Measurements from ENCODE around the gene COTL1. TPM values are rescaled to one million over a fixed set of nuclear protein-coding genes. Genes with fewer than 3 reads are reported as not detected.

The COTL1 gene
- total and polyA plus RNA-seq, 4 donors: 12.0 to 59.5 (median 23.0) TPM

- Histone ChIP-seq H3K36me3 (ENCODE audit: control insufficient read depth in 4 of 4, insufficient read depth in 3 of 4, low read depth in 1 of 4, low read length in 3 of 4) (peaks cover 0 to 3% (median 0%) of the 10 kb centered on the region in 4 donors), H3K9me3 (ENCODE audit: control insufficient read depth in 4 of 4, low read length in 3 of 4) (no peaks in the 10 kb centered on the region), H3K9ac (ENCODE audit: low read depth in 1 of 2, low read length in 2 of 2) (no peak overlapping the region), H3K4me1 (ENCODE audit: control insufficient read depth in 4 of 4, insufficient read depth in 4 of 4, low read length in 3 of 4) (no peaks in the 10 kb centered on the region), H3K27me3 (ENCODE audit: control insufficient read depth in 4 of 4, insufficient read depth in 4 of 4, low read length in 3 of 4) (no peaks in the 10 kb centered on the region), H3K4me3 (ENCODE audit: low read depth in 1 of 3, low read length in 3 of 3) (no peak overlapping the region), H3K27ac (ENCODE audit: low read depth in 1 of 2, low read length in 2 of 2) (no peak overlapping the region)
- no peak for TF ChIP-seq YY1 (IDR thresholded peaks at IDR 0.05)
- no peak for TF ChIP-seq RAD21 (IDR thresholded peaks at IDR 0.05)
- no peak for TF ChIP-seq RXRA (IDR thresholded peaks at IDR 0.05)
- TF ChIP-seq FOXA2 (IDR thresholded peaks at IDR 0.05): no peak
- TF ChIP-seq EGR1 (IDR thresholded peaks at IDR 0.05; ENCODE audit: low read depth in 2 of 2): no peak
- TF ChIP-seq NR2F2 (IDR thresholded peaks at IDR 0.05): no peak
- no peak for TF ChIP-seq GABPA (IDR thresholded peaks at IDR 0.05 in 1 of 2, conservative IDR thresholded peaks at IDR 0.05 in 1 of 2)
- no peak for TF ChIP-seq HNF4G (IDR thresholded peaks at IDR 0.05)
- no peak for TF ChIP-seq FOXA1 (IDR thresholded peaks at IDR 0.05)
- TF ChIP-seq, protein P1, sequence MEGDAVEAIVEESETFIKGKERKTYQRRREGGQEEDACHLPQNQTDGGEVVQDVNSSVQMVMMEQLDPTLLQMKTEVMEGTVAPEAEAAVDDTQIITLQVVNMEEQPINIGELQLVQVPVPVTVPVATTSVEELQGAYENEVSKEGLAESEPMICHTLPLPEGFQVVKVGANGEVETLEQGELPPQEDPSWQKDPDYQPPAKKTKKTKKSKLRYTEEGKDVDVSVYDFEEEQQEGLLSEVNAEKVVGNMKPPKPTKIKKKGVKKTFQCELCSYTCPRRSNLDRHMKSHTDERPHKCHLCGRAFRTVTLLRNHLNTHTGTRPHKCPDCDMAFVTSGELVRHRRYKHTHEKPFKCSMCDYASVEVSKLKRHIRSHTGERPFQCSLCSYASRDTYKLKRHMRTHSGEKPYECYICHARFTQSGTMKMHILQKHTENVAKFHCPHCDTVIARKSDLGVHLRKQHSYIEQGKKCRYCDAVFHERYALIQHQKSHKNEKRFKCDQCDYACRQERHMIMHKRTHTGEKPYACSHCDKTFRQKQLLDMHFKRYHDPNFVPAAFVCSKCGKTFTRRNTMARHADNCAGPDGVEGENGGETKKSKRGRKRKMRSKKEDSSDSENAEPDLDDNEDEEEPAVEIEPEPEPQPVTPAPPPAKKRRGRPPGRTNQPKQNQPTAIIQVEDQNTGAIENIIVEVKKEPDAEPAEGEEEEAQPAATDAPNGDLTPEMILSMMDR (IDR thresholded peaks at IDR 0.05; ENCODE audit: low read depth, low read length, missing input control): no peak
- DNase-seq (ENCODE audit: low spot score): no peak
- 89% methylated on average over 8 of the region's 8 CpGs for WGBS
Observed at GRCh38 chr16:84588991-84589390, 28.9 kb downstream of the COTL1 start.

DNA sequence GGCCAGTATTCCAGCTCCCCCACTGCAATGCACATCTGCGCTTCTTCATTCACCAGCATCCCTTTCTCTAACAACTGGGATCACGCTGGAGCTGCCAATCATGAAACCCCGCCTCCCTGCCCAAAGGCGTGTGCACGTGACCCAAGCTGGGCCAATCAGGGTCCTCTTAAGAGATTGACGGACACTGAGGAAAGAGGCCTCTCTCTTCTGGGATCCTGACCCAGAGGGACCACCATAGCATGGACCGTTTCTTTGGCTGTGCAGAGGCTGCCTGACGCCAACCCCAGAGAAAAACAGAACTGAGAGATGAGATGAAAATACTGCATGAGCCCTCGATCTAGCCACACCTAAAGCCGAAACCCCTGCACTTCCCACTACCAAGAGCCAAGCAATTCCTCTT is 32.0 kb downstream of the COTL1 start:
- Histone ChIP-seq H3K27me3 (ENCODE audit: control insufficient read depth in 4 of 4, insufficient read depth in 4 of 4, low read length in 3 of 4) (no peaks in the 10 kb centered on the region), H3K27ac (ENCODE audit: low read depth in 1 of 2, low read length in 2 of 2) (no peak overlapping the region), H3K9me3 (ENCODE audit: control insufficient read depth in 4 of 4, low read length in 3 of 4) (no peaks in the 10 kb centered on the region), H3K4me3 (ENCODE audit: low read depth in 1 of 3, low read length in 3 of 3) (no peak overlapping the region), H3K4me1 (ENCODE audit: control insufficient read depth in 4 of 4, insufficient read depth in 4 of 4, low read length in 3 of 4) (no peaks in the 10 kb centered on the region), H3K36me3 (ENCODE audit: control insufficient read depth in 4 of 4, insufficient read depth in 3 of 4, low read depth in 1 of 4, low read length in 3 of 4) (peaks cover 0 to 3% (median 0%) of the 10 kb centered on the region in 4 donors), H3K9ac (ENCODE audit: low read depth in 1 of 2, low read length in 2 of 2) (no peak overlapping the region)
- TF ChIP-seq RAD21 (IDR thresholded peaks at IDR 0.05): no peak
- WGBS: 81% methylated on average over 10 of the region's 10 CpGs
- DNase-seq (ENCODE audit: low spot score): no peak

DNA sequence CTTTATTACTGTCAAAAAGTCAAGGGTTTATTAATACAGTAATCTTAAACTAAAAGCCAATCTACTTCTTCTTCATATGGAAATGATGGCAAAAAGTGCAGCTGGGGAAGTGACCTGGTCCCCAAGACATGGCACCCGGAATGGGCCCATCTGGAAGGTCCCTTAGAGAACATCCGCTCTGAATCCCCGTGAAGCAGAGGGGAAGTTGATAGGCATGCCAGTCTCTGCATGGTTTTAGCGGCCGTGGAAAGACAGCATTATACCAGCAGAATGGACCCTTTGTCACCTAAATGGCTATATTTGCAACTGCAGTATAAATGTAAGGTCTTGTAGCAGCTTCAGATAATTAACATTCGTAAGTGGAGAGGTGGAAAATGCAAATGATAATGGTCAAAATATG is 32.4 kb downstream of the COTL1 start:
- DNase-seq (ENCODE audit: low spot score): no peak
- Histone ChIP-seq H3K4me3 (ENCODE audit: low read depth in 1 of 3, low read length in 3 of 3) (no peak overlapping the region), H3K27ac (ENCODE audit: low read depth in 1 of 2, low read length in 2 of 2) (no peak overlapping the region), H3K27me3 (ENCODE audit: control insufficient read depth in 4 of 4, insufficient read depth in 4 of 4, low read length in 3 of 4) (no peaks in the 10 kb centered on the region), H3K9ac (ENCODE audit: low read depth in 1 of 2, low read length in 2 of 2) (no peak overlapping the region), H3K9me3 (ENCODE audit: control insufficient read depth in 4 of 4, low read length in 3 of 4) (no peaks in the 10 kb centered on the region), H3K36me3 (ENCODE audit: control insufficient read depth in 4 of 4, insufficient read depth in 3 of 4, low read depth in 1 of 4, low read length in 3 of 4) (peaks cover 0 to 3% (median 0%) of the 10 kb centered on the region in 4 donors), H3K4me1 (ENCODE audit: control insufficient read depth in 4 of 4, insufficient read depth in 4 of 4, low read length in 3 of 4) (no peaks in the 10 kb centered on the region)
- 75% methylated on average over 6 of the region's 6 CpGs for WGBS
- no peak for TF ChIP-seq HNF4G (IDR thresholded peaks at IDR 0.05)
- TF ChIP-seq RXRA (IDR thresholded peaks at IDR 0.05): no peak
- TF ChIP-seq NR2F2 (IDR thresholded peaks at IDR 0.05): no peak
- TF ChIP-seq EGR1 (IDR thresholded peaks at IDR 0.05; ENCODE audit: low read depth in 2 of 2): no peak
- TF ChIP-seq ZBTB33 (IDR thresholded peaks at IDR 0.05): no peak
- TF ChIP-seq ATF3 (IDR thresholded peaks at IDR 0.05): no peak
- no peak for TF ChIP-seq TAF1 (conservative IDR thresholded peaks at IDR 0.05)
- no peak for TF ChIP-seq GABPA (IDR thresholded peaks at IDR 0.05 in 1 of 2, conservative IDR thresholded peaks at IDR 0.05 in 1 of 2)
- TF ChIP-seq YY1 (IDR thresholded peaks at IDR 0.05): no peak
- TF ChIP-seq FOXA1 (IDR thresholded peaks at IDR 0.05): no peak
- TF ChIP-seq JUND (IDR thresholded peaks at IDR 0.05): no peak
- TF ChIP-seq SP1 (IDR thresholded peaks at IDR 0.05): no peak
- no peak for TF ChIP-seq RAD21 (IDR thresholded peaks at IDR 0.05)
- no peak for TF ChIP-seq MAX (IDR thresholded peaks at IDR 0.05)
- no peak for TF ChIP-seq FOXA2 (IDR thresholded peaks at IDR 0.05)

Measured in liver (tissue), 9 donors.